HL-60 (cell line): Measurements from ENCODE around the gene IRS1.

Experiments used
- GABPA ChIP-seq: IDR thresholded peaks from 2 replicates; pipeline ENCODE4 v1.6.1; 2012; ENCODE audit warnings: low read depth
- POLR2AphosphoS5 ChIP-seq: IDR thresholded peaks from 2 replicates; pipeline ENCODE4 v1.6.1; 2012; ENCODE audit warnings: low read depth
- TF ChIP-seq, protein P1 (sequence below): IDR thresholded peaks from one replicate; pipeline ENCODE4 v1.5.1; 2011; ENCODE audit warnings: low read length, control low read depth, inconsistent platforms; ENCODE audit not compliant: insufficient read depth
- TF ChIP-seq, protein P2 (sequence below): IDR thresholded peaks from 2 replicates; pipeline ENCODE4 v1.6.1; 2012; ENCODE audit warnings: low read depth; ENCODE audit not compliant: insufficient replicate concordance

- TF ChIP-seq, protein P1, sequence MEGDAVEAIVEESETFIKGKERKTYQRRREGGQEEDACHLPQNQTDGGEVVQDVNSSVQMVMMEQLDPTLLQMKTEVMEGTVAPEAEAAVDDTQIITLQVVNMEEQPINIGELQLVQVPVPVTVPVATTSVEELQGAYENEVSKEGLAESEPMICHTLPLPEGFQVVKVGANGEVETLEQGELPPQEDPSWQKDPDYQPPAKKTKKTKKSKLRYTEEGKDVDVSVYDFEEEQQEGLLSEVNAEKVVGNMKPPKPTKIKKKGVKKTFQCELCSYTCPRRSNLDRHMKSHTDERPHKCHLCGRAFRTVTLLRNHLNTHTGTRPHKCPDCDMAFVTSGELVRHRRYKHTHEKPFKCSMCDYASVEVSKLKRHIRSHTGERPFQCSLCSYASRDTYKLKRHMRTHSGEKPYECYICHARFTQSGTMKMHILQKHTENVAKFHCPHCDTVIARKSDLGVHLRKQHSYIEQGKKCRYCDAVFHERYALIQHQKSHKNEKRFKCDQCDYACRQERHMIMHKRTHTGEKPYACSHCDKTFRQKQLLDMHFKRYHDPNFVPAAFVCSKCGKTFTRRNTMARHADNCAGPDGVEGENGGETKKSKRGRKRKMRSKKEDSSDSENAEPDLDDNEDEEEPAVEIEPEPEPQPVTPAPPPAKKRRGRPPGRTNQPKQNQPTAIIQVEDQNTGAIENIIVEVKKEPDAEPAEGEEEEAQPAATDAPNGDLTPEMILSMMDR: no peak
- TF ChIP-seq POLR2AphosphoS5 (no peak), GABPA (no peak)
- TF ChIP-seq, protein P2, sequence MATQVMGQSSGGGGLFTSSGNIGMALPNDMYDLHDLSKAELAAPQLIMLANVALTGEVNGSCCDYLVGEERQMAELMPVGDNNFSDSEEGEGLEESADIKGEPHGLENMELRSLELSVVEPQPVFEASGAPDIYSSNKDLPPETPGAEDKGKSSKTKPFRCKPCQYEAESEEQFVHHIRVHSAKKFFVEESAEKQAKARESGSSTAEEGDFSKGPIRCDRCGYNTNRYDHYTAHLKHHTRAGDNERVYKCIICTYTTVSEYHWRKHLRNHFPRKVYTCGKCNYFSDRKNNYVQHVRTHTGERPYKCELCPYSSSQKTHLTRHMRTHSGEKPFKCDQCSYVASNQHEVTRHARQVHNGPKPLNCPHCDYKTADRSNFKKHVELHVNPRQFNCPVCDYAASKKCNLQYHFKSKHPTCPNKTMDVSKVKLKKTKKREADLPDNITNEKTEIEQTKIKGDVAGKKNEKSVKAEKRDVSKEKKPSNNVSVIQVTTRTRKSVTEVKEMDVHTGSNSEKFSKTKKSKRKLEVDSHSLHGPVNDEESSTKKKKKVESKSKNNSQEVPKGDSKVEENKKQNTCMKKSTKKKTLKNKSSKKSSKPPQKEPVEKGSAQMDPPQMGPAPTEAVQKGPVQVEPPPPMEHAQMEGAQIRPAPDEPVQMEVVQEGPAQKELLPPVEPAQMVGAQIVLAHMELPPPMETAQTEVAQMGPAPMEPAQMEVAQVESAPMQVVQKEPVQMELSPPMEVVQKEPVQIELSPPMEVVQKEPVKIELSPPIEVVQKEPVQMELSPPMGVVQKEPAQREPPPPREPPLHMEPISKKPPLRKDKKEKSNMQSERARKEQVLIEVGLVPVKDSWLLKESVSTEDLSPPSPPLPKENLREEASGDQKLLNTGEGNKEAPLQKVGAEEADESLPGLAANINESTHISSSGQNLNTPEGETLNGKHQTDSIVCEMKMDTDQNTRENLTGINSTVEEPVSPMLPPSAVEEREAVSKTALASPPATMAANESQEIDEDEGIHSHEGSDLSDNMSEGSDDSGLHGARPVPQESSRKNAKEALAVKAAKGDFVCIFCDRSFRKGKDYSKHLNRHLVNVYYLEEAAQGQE: no peak
These were observed 96.1 kb downstream of the IRS1 start for GRCh38 chr2:226703514-226703913.
